GM12878 (cell line): ENCODE results near the gene OSER1. TPM values are rescaled to one million over a fixed set of nuclear protein-coding genes. Genes with fewer than 3 reads are reported as not detected.

Experiments used
- ATAC-seq: fragments of 200-7000 bp; cut with Tn5 transposase; 3 replicates; pipeline ENCODE4 v1.9.1; 2020; ENCODE audit warnings: mild to moderate bottlenecking, moderate library complexity
- BruUV-seq: library from RNA; stranded (reverse); fragments of 400-500 nt; replicated peaks from 2 replicates; lab custom pipeline; 2021; lab: Mats Ljungman, UMichigan
- CTCF ChIA-PET: fragments of 300-600 bp; sonication (Branson Sonifier 250); formaldehyde crosslinking; extraction: SDS; loops from one replicate; lab custom pipeline; 2021; ENCODE audit warnings: inconsistent platforms; lab: Yijun Ruan, JAX
- POLR2A ChIA-PET: fragments of 350-600 bp; formaldehyde crosslinking; extraction: SDS; loops from one replicate; lab custom pipeline; 2021; ENCODE audit warnings: inconsistent platforms; lab: Charles Lee
- RAD21 ChIA-PET: fragments of 300-600 bp; sonication (Branson Sonifier 250); formaldehyde crosslinking; loops from one replicate; lab custom pipeline; 2023; ENCODE audit warnings: antibody characterized with exemption; ENCODE audit not compliant: unreplicated experiment; lab: Charles Lee
- SMC1A ChIA-PET: fragments of 300-600 bp; sonication (Branson Sonifier 250); formaldehyde crosslinking; loops from one replicate; lab custom pipeline; 2023; ENCODE audit not compliant: unreplicated experiment, uncharacterized antibody; lab: Charles Lee
- DNase-seq: peaks from one replicate; pipeline ENCODE4 v3.0.0-alpha.2; 2011; ENCODE audit warnings: low read depth, low spot score
- FAIRE-seq: peaks from 3 replicates; lab custom pipeline; 2011; peaks lifted over from hg19 to GRCh38; lab: Jason Lieb, UNC
- H2AFZ ChIP-seq: 2 replicates; pipeline ENCODE4 v1.6.0; 2011; ENCODE audit warnings: low read depth, low read length, control low read depth; ENCODE audit not compliant: control insufficient read depth
- H3K27ac ChIP-seq: 2 replicates; pipeline ENCODE4 v1.5.1; 2011; ENCODE audit warnings: control low read depth; ENCODE audit not compliant: control insufficient read depth, insufficient read depth
- H3K27me3 ChIP-seq, 2 experiments: replicated peaks in 1 of 2; 2 replicates each; pipeline versions ENCODE4 v1.6.0 to v1.6.1; 2011; ENCODE audit warnings: low read length in 1 of 2; ENCODE audit not compliant: control insufficient read depth in 2 of 2, insufficient read depth in 2 of 2
- H3K36me3 ChIP-seq, 2 experiments: 2 replicates each; pipeline ENCODE4 v1.5.1; 2011; ENCODE audit warnings: low read length in 1 of 2; ENCODE audit not compliant: control insufficient read depth in 2 of 2, insufficient read depth in 2 of 2
- H3K4me1 ChIP-seq: 2 replicates; pipeline ENCODE4 v1.6.1; 2011; ENCODE audit warnings: mild to moderate bottlenecking, low read length, moderate library complexity, mixed read lengths; ENCODE audit not compliant: control insufficient read depth, insufficient read depth
- H3K4me2 ChIP-seq: 2 replicates; pipeline ENCODE4 v1.6.0; 2011; ENCODE audit warnings: control low read depth; ENCODE audit not compliant: control insufficient read depth, insufficient read depth
- H3K4me3 ChIP-seq: fragments of 200-600 bp; sonication (generic); 2 replicates; pipeline ENCODE4 v1.5.1; 2016
- H3K79me2 ChIP-seq: 2 replicates; pipeline ENCODE4 v1.6.0; 2011; ENCODE audit warnings: low read length; ENCODE audit not compliant: control insufficient read depth, insufficient read depth
- H3K9ac ChIP-seq: 2 replicates; pipeline ENCODE4 v1.8.0; 2011; ENCODE audit warnings: low read length, control low read depth, mixed read lengths; ENCODE audit not compliant: control insufficient read depth, insufficient read depth
- H3K9me3 ChIP-seq: replicated peaks from 3 replicates; pipeline ENCODE4 v1.5.1; 2011; ENCODE audit warnings: mild to moderate bottlenecking, low read length; ENCODE audit not compliant: control insufficient read depth, insufficient read depth
- H4K20me1 ChIP-seq: 2 replicates; pipeline ENCODE4 v1.6.0; 2011; ENCODE audit not compliant: control insufficient read depth, insufficient read depth
- BCL11A ChIP-seq: IDR thresholded peaks from 2 replicates; pipeline ENCODE4 v1.6.1; 2011; ENCODE audit warnings: low read depth, low read length
- CBX3 ChIP-seq: fragments of 200-600 bp; sonication (generic); IDR thresholded peaks from 2 replicates; pipeline ENCODE4 v1.6.1; 2016; ENCODE audit warnings: low read depth, borderline replicate concordance
- FOS ChIP-seq: IDR thresholded peaks from 3 replicates; pipeline ENCODE4 v1.6.1; 2011; ENCODE audit warnings: borderline replicate concordance; ENCODE audit not compliant: insufficient read length; ENCODE audit errors: extremely low read depth
- NFIC ChIP-seq: IDR thresholded peaks from 2 replicates; pipeline ENCODE4 v1.6.1; 2012; ENCODE audit warnings: low read depth, mild to moderate bottlenecking, inconsistent platforms, low read length, moderate library complexity
- NR2F1 ChIP-seq: fragments of 450-650 bp; conservative IDR thresholded peaks from 2 replicates; pipeline ENCODE4 v1.6.1; 2017; ENCODE audit warnings: mild to moderate bottlenecking
- RAD51 ChIP-seq: fragments of 450-650 bp; IDR thresholded peaks from 2 replicates; pipeline ENCODE4 v1.6.1; 2016; ENCODE audit warnings: moderate library complexity, mild to moderate bottlenecking, inconsistent platforms
- RUNX3 ChIP-seq: IDR thresholded peaks from 2 replicates; pipeline ENCODE4 v1.6.1; 2012; ENCODE audit warnings: low read length, inconsistent platforms
- SREBF1 ChIP-seq: IDR thresholded peaks from 2 replicates; pipeline ENCODE4 v1.6.1; 2012; ENCODE audit warnings: mild to moderate bottlenecking, low read length
- SREBF2 ChIP-seq: IDR thresholded peaks from 2 replicates; pipeline ENCODE4 v1.6.1; 2012; ENCODE audit warnings: mild to moderate bottlenecking, low read length
- SRF ChIP-seq, 2 experiments: IDR thresholded peaks; 2 replicates each; pipeline ENCODE4 v1.6.1; 2011; ENCODE audit warnings: low read depth in 2 of 2, low read length in 2 of 2, mild to moderate bottlenecking in 1 of 2, moderate library complexity in 1 of 2
- STAT3 ChIP-seq: IDR thresholded peaks from 2 replicates; pipeline ENCODE4 v1.6.1; 2011; ENCODE audit warnings: low read depth, low read length, improper control_type of control experiment
- TAF1 ChIP-seq: IDR thresholded peaks from 2 replicates; pipeline ENCODE4 v1.6.1; 2011; ENCODE audit warnings: mild to moderate bottlenecking, low read depth, low read length, borderline replicate concordance
- TARDBP ChIP-seq: IDR thresholded peaks from 2 replicates; pipeline ENCODE4 v1.6.1; 2016; ENCODE audit warnings: borderline replicate concordance
- ZNF274 ChIP-seq: IDR thresholded peaks from one replicate; pipeline ENCODE4 v1.8.0; 2011; ENCODE audit not compliant: insufficient read length, insufficient read depth
- ZNF384 ChIP-seq: IDR thresholded peaks from 2 replicates; pipeline ENCODE4 v1.6.1; 2012; ENCODE audit warnings: low read depth, mild to moderate bottlenecking, low read length, improper control_type of control experiment, borderline replicate concordance
- WGBS: methylation state at CpG from one replicate; pipeline ENCODE4 v1.1.6; 2016; ENCODE audit warnings: low lambda C conversion rate; ENCODE audit not compliant: insufficient replicate concordance, insufficient coverage; ENCODE audit errors: missing lambda C conversion rate; 5-methylcytosine and 5-hydroxymethylcytosine counted together
- in situ Hi-C: fragments of 300-500 bp; cut with MboI; formaldehyde crosslinking; loops from 9 replicates; pipeline ENCODE4 v1.14.3; 2018; ENCODE audit warnings: mixed read lengths
- intact Hi-C: fragments of 100-400 bp; cut with micrococcal nuclease; formaldehyde crosslinking; loops from one replicate; pipeline ENCODE4 v1.14.2; 2022; ENCODE audit not compliant: unreplicated experiment
- polyA plus RNA-seq, 11 experiments: library from polyadenylated mRNA; depleted of rRNA in 4 of 11; unstranded in 6 of 11; stranded (reverse) in 5 of 11; fragments of >200 nt; fragmentation: Nextera tagmentation in 4 of 11; fragmentation: Illumina TruSeq in 1 of 11; extraction: Ambion mirVana in 4 of 11; extraction: Trizol in 1 of 11; gene quantifications; 1 replicate in 1 of 11; 2 replicates in 10 of 11; pipeline versions ENCODE4 v1.2.1 to v1.2.3, GENCODE V29; 2011 to 2016; ENCODE audit warnings: inconsistent platforms in 2 of 11, missing spikeins in 2 of 11, low read depth in 1 of 11
- total RNA-seq, 4 experiments: library from RNA; depleted of rRNA in 3 of 4; stranded (reverse); fragments of >200 nt in 3 of 4; fragmentation: Illumina TruSeq in 1 of 4; extraction: Trizol in 1 of 4; gene quantifications; 2 replicates each; pipeline versions ENCODE4 v1.2.1 to v1.2.3, GENCODE V29; 2013 to 2021
- TF ChIP-seq, protein P1 (sequence below): fragments of 450-650 bp; formaldehyde crosslinking; IDR thresholded peaks from 2 replicates; pipeline ENCODE4 v1.5.0; 2022; ENCODE audit warnings: mild to moderate bottlenecking, missing genetic modification characterization
- TF ChIP-seq, protein P2 (sequence below): IDR thresholded peaks from 2 replicates; pipeline ENCODE4 v1.6.1; 2012; ENCODE audit warnings: improper control_type of control experiment, low read depth, low read length; ENCODE audit not compliant: insufficient replicate concordance
- TF ChIP-seq, protein P3 (sequence below): IDR thresholded peaks from 2 replicates; pipeline ENCODE4 v1.6.1; 2012; ENCODE audit warnings: low read depth, low read length, improper control_type of control experiment

OSER1 gene
- total and polyA plus RNA-seq, 10 of the 15 experiments (the other 5 are each of a cell fraction or from before 2014, with no cell fraction given), result 19.3 to 63.8 (median 28.4) TPM

DNA sequence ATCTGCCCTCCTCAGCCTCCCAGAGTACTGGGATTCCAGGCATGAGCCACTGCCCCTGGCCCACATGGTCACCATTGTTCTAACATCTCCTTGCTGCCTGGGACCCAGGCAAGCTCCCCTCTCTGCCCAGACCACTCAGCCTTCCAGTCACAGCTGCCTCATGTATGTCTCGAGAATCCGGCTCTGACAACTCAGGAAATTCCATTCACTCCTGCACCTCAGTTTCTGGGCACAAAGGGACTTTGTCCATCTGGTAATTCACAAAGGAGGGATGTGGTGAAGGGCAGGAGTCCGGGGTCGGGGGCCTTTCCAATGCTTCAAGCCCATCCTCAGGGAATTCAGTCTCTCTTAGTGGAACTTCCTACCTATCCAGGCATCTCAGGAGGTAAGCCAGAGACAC is 64.3 kb downstream of the OSER1 start:
- no peaks in the 10 kb centered on the region for H4K20me1 ChIP-seq
- H2AFZ ChIP-seq, result no peak overlapping the region
- H3K9me3 ChIP-seq, result no peaks in the 10 kb centered on the region
- BruUV-seq, result no TSS peak
- no peak for FAIRE-seq
- H3K9ac ChIP-seq, result no peak overlapping the region
- POLR2A ChIA-PET, result no interaction called here
- SMC1A ChIA-PET, result no interaction called here
- no peak overlapping the region for H3K27ac ChIP-seq
- no peak overlapping the region for H3K4me3 ChIP-seq
- H3K79me2 ChIP-seq, result no peaks in the 10 kb centered on the region
- RAD21 ChIA-PET, result no interaction called here
- WGBS, result 13% methylated on average over 4 of the region's 4 CpGs
- H3K36me3 ChIP-seq, result no peaks in the 10 kb centered on the region
- TF ChIP-seq RAD51, result no peak
- no peak for TF ChIP-seq SREBF1
- no peak for TF ChIP-seq STAT3
- TF ChIP-seq NR2F1, result no peak
- TF ChIP-seq NFIC, result no peak
- TF ChIP-seq FOS, result no peak
- TF ChIP-seq, protein P1, sequence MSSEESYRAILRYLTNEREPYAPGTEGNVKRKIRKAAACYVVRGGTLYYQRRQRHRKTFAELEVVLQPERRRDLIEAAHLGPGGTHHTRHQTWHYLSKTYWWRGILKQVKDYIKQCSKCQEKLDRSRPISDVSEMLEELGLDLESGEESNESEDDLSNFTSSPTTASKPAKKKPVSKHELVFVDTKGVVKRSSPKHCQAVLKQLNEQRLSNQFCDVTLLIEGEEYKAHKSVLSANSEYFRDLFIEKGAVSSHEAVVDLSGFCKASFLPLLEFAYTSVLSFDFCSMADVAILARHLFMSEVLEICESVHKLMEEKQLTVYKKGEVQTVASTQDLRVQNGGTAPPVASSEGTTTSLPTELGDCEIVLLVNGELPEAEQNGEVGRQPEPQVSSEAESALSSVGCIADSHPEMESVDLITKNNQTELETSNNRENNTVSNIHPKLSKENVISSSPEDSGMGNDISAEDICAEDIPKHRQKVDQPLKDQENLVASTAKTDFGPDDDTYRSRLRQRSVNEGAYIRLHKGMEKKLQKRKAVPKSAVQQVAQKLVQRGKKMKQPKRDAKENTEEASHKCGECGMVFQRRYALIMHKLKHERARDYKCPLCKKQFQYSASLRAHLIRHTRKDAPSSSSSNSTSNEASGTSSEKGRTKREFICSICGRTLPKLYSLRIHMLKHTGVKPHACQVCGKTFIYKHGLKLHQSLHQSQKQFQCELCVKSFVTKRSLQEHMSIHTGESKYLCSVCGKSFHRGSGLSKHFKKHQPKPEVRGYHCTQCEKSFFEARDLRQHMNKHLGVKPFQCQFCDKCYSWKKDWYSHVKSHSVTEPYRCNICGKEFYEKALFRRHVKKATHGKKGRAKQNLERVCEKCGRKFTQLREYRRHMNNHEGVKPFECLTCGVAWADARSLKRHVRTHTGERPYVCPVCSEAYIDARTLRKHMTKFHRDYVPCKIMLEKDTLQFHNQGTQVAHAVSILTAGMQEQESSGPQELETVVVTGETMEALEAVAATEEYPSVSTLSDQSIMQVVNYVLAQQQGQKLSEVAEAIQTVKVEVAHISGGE, result no peak
- TF ChIP-seq, protein P2, sequence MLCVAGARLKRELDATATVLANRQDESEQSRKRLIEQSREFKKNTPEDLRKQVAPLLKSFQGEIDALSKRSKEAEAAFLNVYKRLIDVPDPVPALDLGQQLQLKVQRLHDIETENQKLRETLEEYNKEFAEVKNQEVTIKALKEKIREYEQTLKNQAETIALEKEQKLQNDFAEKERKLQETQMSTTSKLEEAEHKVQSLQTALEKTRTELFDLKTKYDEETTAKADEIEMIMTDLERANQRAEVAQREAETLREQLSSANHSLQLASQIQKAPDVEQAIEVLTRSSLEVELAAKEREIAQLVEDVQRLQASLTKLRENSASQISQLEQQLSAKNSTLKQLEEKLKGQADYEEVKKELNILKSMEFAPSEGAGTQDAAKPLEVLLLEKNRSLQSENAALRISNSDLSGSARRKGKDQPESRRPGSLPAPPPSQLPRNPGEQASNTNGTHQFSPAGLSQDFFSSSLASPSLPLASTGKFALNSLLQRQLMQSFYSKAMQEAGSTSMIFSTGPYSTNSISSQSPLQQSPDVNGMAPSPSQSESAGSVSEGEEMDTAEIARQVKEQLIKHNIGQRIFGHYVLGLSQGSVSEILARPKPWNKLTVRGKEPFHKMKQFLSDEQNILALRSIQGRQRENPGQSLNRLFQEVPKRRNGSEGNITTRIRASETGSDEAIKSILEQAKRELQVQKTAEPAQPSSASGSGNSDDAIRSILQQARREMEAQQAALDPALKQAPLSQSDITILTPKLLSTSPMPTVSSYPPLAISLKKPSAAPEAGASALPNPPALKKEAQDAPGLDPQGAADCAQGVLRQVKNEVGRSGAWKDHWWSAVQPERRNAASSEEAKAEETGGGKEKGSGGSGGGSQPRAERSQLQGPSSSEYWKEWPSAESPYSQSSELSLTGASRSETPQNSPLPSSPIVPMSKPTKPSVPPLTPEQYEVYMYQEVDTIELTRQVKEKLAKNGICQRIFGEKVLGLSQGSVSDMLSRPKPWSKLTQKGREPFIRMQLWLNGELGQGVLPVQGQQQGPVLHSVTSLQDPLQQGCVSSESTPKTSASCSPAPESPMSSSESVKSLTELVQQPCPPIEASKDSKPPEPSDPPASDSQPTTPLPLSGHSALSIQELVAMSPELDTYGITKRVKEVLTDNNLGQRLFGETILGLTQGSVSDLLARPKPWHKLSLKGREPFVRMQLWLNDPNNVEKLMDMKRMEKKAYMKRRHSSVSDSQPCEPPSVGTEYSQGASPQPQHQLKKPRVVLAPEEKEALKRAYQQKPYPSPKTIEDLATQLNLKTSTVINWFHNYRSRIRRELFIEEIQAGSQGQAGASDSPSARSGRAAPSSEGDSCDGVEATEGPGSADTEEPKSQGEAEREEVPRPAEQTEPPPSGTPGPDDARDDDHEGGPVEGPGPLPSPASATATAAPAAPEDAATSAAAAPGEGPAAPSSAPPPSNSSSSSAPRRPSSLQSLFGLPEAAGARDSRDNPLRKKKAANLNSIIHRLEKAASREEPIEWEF, result no peak
- TF ChIP-seq TARDBP, result no peak
- no peak for TF ChIP-seq ZNF384
- TF ChIP-seq BCL11A, result no peak
- no peak for TF ChIP-seq CBX3
- TF ChIP-seq ZNF274, result no peak
- no peak for TF ChIP-seq SREBF2
- TF ChIP-seq TAF1, result no peak
- no peak for TF ChIP-seq SRF (IDR thresholded peaks at IDR 0.05; ENCODE audit: low read depth in 2 of 2, low read length in 2 of 2)
- TF ChIP-seq RUNX3, result no peak
- TF ChIP-seq, protein P3, sequence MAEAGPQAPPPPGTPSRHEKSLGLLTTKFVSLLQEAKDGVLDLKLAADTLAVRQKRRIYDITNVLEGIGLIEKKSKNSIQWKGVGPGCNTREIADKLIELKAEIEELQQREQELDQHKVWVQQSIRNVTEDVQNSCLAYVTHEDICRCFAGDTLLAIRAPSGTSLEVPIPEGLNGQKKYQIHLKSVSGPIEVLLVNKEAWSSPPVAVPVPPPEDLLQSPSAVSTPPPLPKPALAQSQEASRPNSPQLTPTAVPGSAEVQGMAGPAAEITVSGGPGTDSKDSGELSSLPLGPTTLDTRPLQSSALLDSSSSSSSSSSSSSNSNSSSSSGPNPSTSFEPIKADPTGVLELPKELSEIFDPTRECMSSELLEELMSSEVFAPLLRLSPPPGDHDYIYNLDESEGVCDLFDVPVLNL, result no peak
- TF ChIP-seq, all 136 proteins: peak for 0
- intact Hi-C loops, result no loop called here
- ATAC-seq, result no peak
- Histone ChIP-seq H3K27me3 (peaks cover 0 to 3% of the 10 kb centered on the region in 2 experiments; a peak in 3 of 4 replicates), H3K4me2 (no peak overlapping the region), H3K4me1 (no peaks in the 10 kb centered on the region)
- in situ Hi-C loops, result no loop called here
- CTCF ChIA-PET, result no interaction called here
- no peak for DNase-seq
